Measurements from ENCODE around the gene NPPB.
A peak's percentile ranks its signal among the peaks of the same experiment; 100 is the strongest.

GRCh38 chr1:11893907-11894251 is 35.1 kb upstream of the NPPB start:
- TF ChIP-seq CTCF (IDR thresholded peaks at IDR 0.05) (peak in 5 of 7 experiments; percentile 80 to 88 (median 85)), EP300 (IDR thresholded peaks at IDR 0.05) (no peak), POLR2A (IDR thresholded peaks at IDR 0.05) (no peak), POLR2AphosphoS5 (IDR thresholded peaks at IDR 0.05) (peak in 1 of 3 donors; percentile 35)

All from stomach (tissue), 4 donors.